WTC11 (cell line): ENCODE data around the gene TPM4. TPM values are rescaled to one million over a fixed set of nuclear protein-coding genes. Genes with fewer than 3 reads are reported as not detected.

Experiments
- ATAC-seq: fragments of 200-7000 bp; cut with Tn5 transposase; 2 replicates; pipeline ENCODE4 v1.10.0; 2021; ENCODE audit warnings: mild to moderate bottlenecking, moderate library complexity
- CTCF ChIA-PET: fragments of 300-600 bp; sonication (Branson Sonifier 250); formaldehyde crosslinking; loops from one replicate; lab custom pipeline; 2021; ENCODE audit warnings: antibody characterized with exemption; lab: Charles Lee
- POLR2A ChIA-PET: fragments of 350-600 bp; sonication (Branson Sonifier 250); formaldehyde crosslinking; loops from one replicate; lab custom pipeline; 2021; ENCODE audit warnings: antibody characterized with exemption; lab: Charles Lee
- DNase-seq: peaks from one replicate; pipeline ENCODE4 v3.0.0; 2021; ENCODE audit warnings: low spot score
- H3K27ac Mint-ChIP-seq: 2 replicates; pipeline ENCODE4 v1.8.0; 2021; ENCODE audit warnings: mixed read lengths
- H3K27me3 Mint-ChIP-seq: 2 replicates; pipeline ENCODE4 v1.8.0; 2021; ENCODE audit warnings: low read depth, mild to moderate bottlenecking, moderate library complexity, mixed read lengths
- H3K36me3 Mint-ChIP-seq: 2 replicates; pipeline ENCODE4 v1.8.0; 2021; ENCODE audit warnings: mixed read lengths
- H3K4me1 Mint-ChIP-seq: 2 replicates; pipeline ENCODE4 v1.8.0; 2022; ENCODE audit warnings: mixed read lengths
- H3K4me3 Mint-ChIP-seq: 2 replicates; pipeline ENCODE4 v1.8.0; 2021; ENCODE audit warnings: mild to moderate bottlenecking, moderate library complexity, mixed read lengths
- H3K9me3 Mint-ChIP-seq: 2 replicates; pipeline ENCODE4 v1.8.0; 2021; ENCODE audit warnings: mixed read lengths
- ATF1 ChIP-seq: sonication (generic); formaldehyde crosslinking; IDR thresholded peaks from 2 replicates; pipeline ENCODE4 v1.8.1; 2023; ENCODE audit warnings: mild to moderate bottlenecking, moderate library complexity, missing genetic modification reagents
- CTCF ChIP-seq: fragments of 200-600 bp; IDR thresholded peaks from 2 replicates; pipeline ENCODE4 v1.8.0; 2022; ENCODE audit warnings: antibody characterized with exemption
- ELF4 ChIP-seq: sonication (generic); formaldehyde crosslinking; IDR thresholded peaks from 2 replicates; pipeline ENCODE4 v1.8.1; 2022; ENCODE audit warnings: low read depth, mild to moderate bottlenecking, moderate library complexity, missing genetic modification reagents
- FOXJ3 ChIP-seq: sonication (generic); formaldehyde crosslinking; IDR thresholded peaks from 2 replicates; pipeline ENCODE4 v1.9.0; 2021; ENCODE audit warnings: missing genetic modification reagents, mild to moderate bottlenecking, borderline replicate concordance
- FOXP1 ChIP-seq: sonication (generic); formaldehyde crosslinking; IDR thresholded peaks from 2 replicates; pipeline ENCODE4 v1.8.0; 2022; ENCODE audit warnings: missing genetic modification reagents, mild to moderate bottlenecking, moderate library complexity, borderline replicate concordance
- GABPB1 ChIP-seq: sonication (generic); formaldehyde crosslinking; IDR thresholded peaks from 2 replicates; pipeline ENCODE4 v1.8.1; 2023; ENCODE audit warnings: mild to moderate bottlenecking, missing genetic modification reagents
- GTF2I ChIP-seq: fragments of 250-450 bp; sonication (Bioruptor Pico); conservative IDR thresholded peaks from 2 replicates; pipeline ENCODE4 v1.4.0; 2021; ENCODE audit warnings: mild to moderate bottlenecking
- MLX ChIP-seq: sonication (generic); formaldehyde crosslinking; IDR thresholded peaks from 2 replicates; pipeline ENCODE4 v1.8.1; 2023; ENCODE audit warnings: mild to moderate bottlenecking, missing genetic modification reagents, moderate library complexity
- MXD4 ChIP-seq: fragments of 250-450 bp; sonication (Bioruptor Pico); IDR thresholded peaks from 2 replicates; pipeline ENCODE4 v1.8.0; 2021; ENCODE audit warnings: mild to moderate bottlenecking, moderate library complexity, borderline replicate concordance
- NFE2L1 ChIP-seq: sonication (generic); formaldehyde crosslinking; IDR thresholded peaks from 2 replicates; pipeline ENCODE4 v1.8.1; 2023; ENCODE audit warnings: missing genetic modification reagents
- NR3C1 ChIP-seq: sonication (generic); formaldehyde crosslinking; conservative IDR thresholded peaks from 2 replicates; pipeline ENCODE4 v1.8.1; 2023; ENCODE audit warnings: low read depth, mild to moderate bottlenecking, missing genetic modification reagents
- OVOL2 ChIP-seq: fragments of 250-450 bp; sonication (Bioruptor Pico); IDR thresholded peaks from 2 replicates; pipeline ENCODE4 v1.9.0; 2021; ENCODE audit warnings: mild to moderate bottlenecking, borderline replicate concordance
- RELA ChIP-seq: sonication (generic); formaldehyde crosslinking; IDR thresholded peaks from 2 replicates; pipeline ENCODE4 v1.8.1; 2022; ENCODE audit warnings: missing genetic modification reagents, mild to moderate bottlenecking, borderline replicate concordance
- SMAD4 ChIP-seq: sonication (generic); formaldehyde crosslinking; IDR thresholded peaks from 2 replicates; pipeline ENCODE4 v1.8.0; 2022; ENCODE audit warnings: mild to moderate bottlenecking, missing genetic modification reagents
- SOX15 ChIP-seq: fragments of 250-450 bp; sonication (Bioruptor Pico); IDR thresholded peaks from 2 replicates; pipeline ENCODE4 v1.9.0; 2021; ENCODE audit warnings: mild to moderate bottlenecking
- SP1 ChIP-seq: sonication (generic); formaldehyde crosslinking; conservative IDR thresholded peaks from 2 replicates; pipeline ENCODE4 v1.8.1; 2022; ENCODE audit warnings: missing genetic modification reagents
- TCF7 ChIP-seq: sonication (generic); formaldehyde crosslinking; IDR thresholded peaks from 2 replicates; pipeline ENCODE4 v1.8.0; 2022; ENCODE audit warnings: mild to moderate bottlenecking, low read depth, missing genetic modification reagents, moderate library complexity
- TEAD1 ChIP-seq: sonication (generic); formaldehyde crosslinking; IDR thresholded peaks from 2 replicates; pipeline ENCODE4 v1.8.0; 2022; ENCODE audit warnings: mild to moderate bottlenecking, missing genetic modification reagents
- ZMAT4 ChIP-seq: fragments of 250-450 bp; sonication (Bioruptor Pico); IDR thresholded peaks from 2 replicates; pipeline ENCODE4 v1.9.0; 2021; ENCODE audit warnings: mild to moderate bottlenecking
- ZNF121 ChIP-seq: sonication (generic); formaldehyde crosslinking; IDR thresholded peaks from 2 replicates; pipeline ENCODE4 v1.8.0; 2023; ENCODE audit warnings: missing genetic modification reagents
- ZNF138 ChIP-seq: sonication (generic); formaldehyde crosslinking; conservative IDR thresholded peaks from 2 replicates; pipeline ENCODE4 v1.8.1; 2022; ENCODE audit warnings: mild to moderate bottlenecking, moderate library complexity, missing genetic modification reagents
- ZNF219 ChIP-seq: sonication (generic); formaldehyde crosslinking; IDR thresholded peaks from 2 replicates; pipeline ENCODE4 v1.8.0; 2023; ENCODE audit warnings: missing genetic modification reagents, mild to moderate bottlenecking, borderline replicate concordance
- ZNF232 ChIP-seq: sonication (generic); formaldehyde crosslinking; IDR thresholded peaks from 2 replicates; pipeline ENCODE4 v1.8.0; 2022; ENCODE audit warnings: mild to moderate bottlenecking, missing genetic modification reagents
- ZNF425 ChIP-seq: fragments of 250-450 bp; sonication (Bioruptor Pico); conservative IDR thresholded peaks from 2 replicates; pipeline ENCODE4 v1.9.0; 2021; ENCODE audit warnings: mild to moderate bottlenecking
- ZNF512 ChIP-seq: sonication (generic); formaldehyde crosslinking; IDR thresholded peaks from 2 replicates; pipeline ENCODE4 v1.8.1; 2022; ENCODE audit warnings: missing genetic modification reagents, borderline replicate concordance
- ZSCAN18 ChIP-seq: fragments of 250-450 bp; sonication (Bioruptor Pico); IDR thresholded peaks from 2 replicates; pipeline ENCODE4 v2.1.2; 2022; ENCODE audit warnings: mild to moderate bottlenecking, moderate library complexity
- total RNA-seq: library from RNA; stranded (reverse); gene quantifications from 3 replicates; pipeline ENCODE4 v1.2.3, GENCODE V29; 2021

TPM4 gene
- total RNA-seq, 1 experiment from 2014 or later, result 302 TPM

- TF ChIP-seq FOXJ3 (CRISPR knock-in tag), result no peak
- no peak for TF ChIP-seq ZNF138 (CRISPR knock-in tag)
- no peak for TF ChIP-seq ZNF232 (CRISPR knock-in tag)
- no peak for TF ChIP-seq NFE2L1 (CRISPR knock-in tag)
- TF ChIP-seq SP1 (CRISPR knock-in tag), result no peak
- TF ChIP-seq SOX15 (CRISPR knock-in tag), result no peak
- TF ChIP-seq ELF4 (CRISPR knock-in tag), result no peak
- TF ChIP-seq MLX (CRISPR knock-in tag), result no peak
- no peak for TF ChIP-seq ZNF512 (CRISPR knock-in tag)
- TF ChIP-seq ZNF425 (CRISPR knock-in tag), result no peak
- TF ChIP-seq ZMAT4 (CRISPR knock-in tag), result no peak
- TF ChIP-seq CTCF, result no peak
- TF ChIP-seq RELA, result no peak
- TF ChIP-seq ZNF219 (CRISPR knock-in tag), result no peak
- no peak for TF ChIP-seq TCF7 (CRISPR knock-in tag)
- TF ChIP-seq ATF1 (CRISPR knock-in tag), result no peak
These were observed 7.5 kb upstream of the TPM4 start (continued) for GRCh38 chr19:16068696-16069259.

- Mint-ChIP-seq H3K27me3 (no peaks in the 10 kb centered on the region), H3K4me3 (no peak overlapping the region), H3K9me3 (no peaks in the 10 kb centered on the region), H3K4me1 (peaks cover 26% of the 10 kb centered on the region), H3K27ac (no peak overlapping the region), H3K36me3 (no peaks in the 10 kb centered on the region)
- ATAC-seq (no peak), DNase-seq (no peak)
- ChIA-PET CTCF (interaction anchor here (0.6 to 8.9 kb wide), 4 partner anchors 8 to 1492 kb away, joined by 3 to 100 read pairs (median 4); no protein-coding TSS in a partner anchor), POLR2A (no interaction called here)
- TF ChIP-seq CTCF (no peak), MXD4 (no peak), SOX15 (CRISPR knock-in tag) (no peak), ZSCAN18 (CRISPR knock-in tag) (no peak), FOXP1 (CRISPR knock-in tag) (no peak), SMAD4 (no peak), GTF2I (CRISPR knock-in tag) (no peak), TEAD1 (CRISPR knock-in tag) (no peak), ZNF121 (CRISPR knock-in tag) (no peak), ZMAT4 (CRISPR knock-in tag) (no peak), NR3C1 (CRISPR knock-in tag) (no peak), OVOL2 (CRISPR knock-in tag) (no peak), GABPB1 (CRISPR knock-in tag) (no peak)
These were observed 6.4 kb upstream of the TPM4 start for GRCh38 chr19:16069813-16070365.
